Liver (tissue), 2 donors: ENCODE data around the gene TEX264.

Experiments
- TF ChIP-seq, protein P1 (sequence below): fragments of 150-350 bp; IDR thresholded peaks from 2 replicates; pipeline ENCODE4 v1.5.1; 2017; ENCODE audit warnings: improper control_type of control experiment, low read depth, low read length; ENCODE audit not compliant: missing input control
- TF ChIP-seq, protein P2 (sequence below): IDR thresholded peaks from 2 replicates; pipeline ENCODE4 v1.6.1; 2016; ENCODE audit warnings: antibody characterized with exemption
- donor health status: healthy.

DNA sequence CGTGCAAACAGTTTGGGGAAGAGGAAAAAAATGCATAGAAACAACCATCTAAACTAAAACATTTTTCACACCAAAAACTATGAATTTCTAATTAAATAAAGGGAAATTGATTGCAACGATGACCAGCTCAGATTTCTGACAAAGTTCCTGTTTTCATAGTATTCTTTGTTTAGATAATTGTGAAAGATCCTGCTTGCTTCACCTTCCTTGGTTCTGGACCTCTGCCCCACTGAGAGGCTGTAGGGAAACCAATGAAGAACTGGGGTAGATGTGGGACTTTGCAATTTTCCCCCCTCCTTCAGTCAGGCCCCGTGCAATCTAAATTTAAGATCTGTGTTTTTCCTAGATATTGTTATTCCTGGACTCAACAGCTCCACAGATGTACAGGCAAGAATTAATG, 13.8 kb upstream of the TEX264 start:
- TF ChIP-seq, protein P1, sequence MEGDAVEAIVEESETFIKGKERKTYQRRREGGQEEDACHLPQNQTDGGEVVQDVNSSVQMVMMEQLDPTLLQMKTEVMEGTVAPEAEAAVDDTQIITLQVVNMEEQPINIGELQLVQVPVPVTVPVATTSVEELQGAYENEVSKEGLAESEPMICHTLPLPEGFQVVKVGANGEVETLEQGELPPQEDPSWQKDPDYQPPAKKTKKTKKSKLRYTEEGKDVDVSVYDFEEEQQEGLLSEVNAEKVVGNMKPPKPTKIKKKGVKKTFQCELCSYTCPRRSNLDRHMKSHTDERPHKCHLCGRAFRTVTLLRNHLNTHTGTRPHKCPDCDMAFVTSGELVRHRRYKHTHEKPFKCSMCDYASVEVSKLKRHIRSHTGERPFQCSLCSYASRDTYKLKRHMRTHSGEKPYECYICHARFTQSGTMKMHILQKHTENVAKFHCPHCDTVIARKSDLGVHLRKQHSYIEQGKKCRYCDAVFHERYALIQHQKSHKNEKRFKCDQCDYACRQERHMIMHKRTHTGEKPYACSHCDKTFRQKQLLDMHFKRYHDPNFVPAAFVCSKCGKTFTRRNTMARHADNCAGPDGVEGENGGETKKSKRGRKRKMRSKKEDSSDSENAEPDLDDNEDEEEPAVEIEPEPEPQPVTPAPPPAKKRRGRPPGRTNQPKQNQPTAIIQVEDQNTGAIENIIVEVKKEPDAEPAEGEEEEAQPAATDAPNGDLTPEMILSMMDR = no peak
- TF ChIP-seq, protein P2, sequence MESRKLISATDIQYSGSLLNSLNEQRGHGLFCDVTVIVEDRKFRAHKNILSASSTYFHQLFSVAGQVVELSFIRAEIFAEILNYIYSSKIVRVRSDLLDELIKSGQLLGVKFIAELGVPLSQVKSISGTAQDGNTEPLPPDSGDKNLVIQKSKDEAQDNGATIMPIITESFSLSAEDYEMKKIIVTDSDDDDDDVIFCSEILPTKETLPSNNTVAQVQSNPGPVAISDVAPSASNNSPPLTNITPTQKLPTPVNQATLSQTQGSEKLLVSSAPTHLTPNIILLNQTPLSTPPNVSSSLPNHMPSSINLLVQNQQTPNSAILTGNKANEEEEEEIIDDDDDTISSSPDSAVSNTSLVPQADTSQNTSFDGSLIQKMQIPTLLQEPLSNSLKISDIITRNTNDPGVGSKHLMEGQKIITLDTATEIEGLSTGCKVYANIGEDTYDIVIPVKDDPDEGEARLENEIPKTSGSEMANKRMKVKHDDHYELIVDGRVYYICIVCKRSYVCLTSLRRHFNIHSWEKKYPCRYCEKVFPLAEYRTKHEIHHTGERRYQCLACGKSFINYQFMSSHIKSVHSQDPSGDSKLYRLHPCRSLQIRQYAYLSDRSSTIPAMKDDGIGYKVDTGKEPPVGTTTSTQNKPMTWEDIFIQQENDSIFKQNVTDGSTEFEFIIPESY = peak; percentile 25
